Fibroblast of pulmonary artery (primary cell): ENCODE measurements around the gene TPPP.
"Not testable (repeated sequence)": the region's sequence is repeated elsewhere in the genome, so short reads cannot be mapped to it uniquely, and the experiment has no call there.

Experiments used
- DNase-seq: peaks from one replicate; pipeline ENCODE4 v3.0.0-alpha.2; 2010; ENCODE audit warnings: low read depth
- H3K4me3 ChIP-seq: replicated peaks from 2 replicates; pipeline ENCODE4 v1.5.1; 2011; ENCODE audit warnings: low read depth, mild to moderate bottlenecking, control low read depth, low read length, moderate library complexity
- CTCF ChIP-seq: IDR thresholded peaks from 2 replicates; pipeline ENCODE4 v1.5.1; 2011; ENCODE audit warnings: mild to moderate bottlenecking, control low read depth, low read length, inconsistent platforms; ENCODE audit errors: missing control alignments

The TPPP gene

DNA sequence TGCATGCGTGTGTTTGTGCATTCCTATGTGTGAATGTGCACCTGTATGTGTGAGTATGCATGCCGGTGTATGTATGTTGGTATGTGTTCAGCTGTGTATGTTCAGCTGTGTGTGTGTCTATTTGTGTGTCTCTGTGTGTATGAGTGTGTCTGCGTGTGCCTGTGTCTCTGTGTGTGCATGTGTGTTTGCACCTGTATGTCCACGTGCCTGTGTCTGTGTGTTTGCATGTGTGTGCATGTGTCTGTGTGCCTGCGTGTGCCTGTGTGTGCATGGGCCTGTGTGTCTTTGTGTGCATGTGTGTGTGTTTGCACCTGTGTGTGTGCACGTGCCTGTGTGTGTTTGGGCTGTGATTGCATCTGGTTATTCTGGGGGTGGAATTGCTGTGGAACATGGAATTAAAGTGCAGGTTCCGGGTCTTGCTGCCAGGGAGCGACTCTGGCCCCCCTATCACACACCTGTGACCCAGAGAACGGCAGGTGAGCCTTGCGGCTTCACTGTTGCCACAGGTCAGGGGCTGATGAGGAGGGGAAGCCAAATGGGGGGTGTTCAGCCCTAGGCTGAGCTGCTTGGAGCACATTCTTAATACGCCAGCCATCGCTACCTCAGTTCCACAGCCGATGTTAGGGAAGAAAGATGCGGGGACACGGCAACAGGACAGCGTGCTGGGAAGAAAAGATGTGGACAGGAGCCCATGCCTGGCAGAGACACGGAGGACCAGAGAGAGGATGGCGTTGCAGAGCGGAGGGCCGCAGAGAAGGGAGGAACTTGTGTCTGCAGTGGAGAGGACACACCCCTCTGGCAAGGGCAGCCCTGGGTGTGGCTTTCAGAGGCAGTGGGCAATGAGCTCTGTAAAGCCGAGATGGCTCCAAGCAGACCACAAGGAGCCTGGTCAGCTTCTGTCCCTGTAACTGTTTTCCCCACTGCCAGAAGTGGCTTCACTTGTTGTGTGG, 3.9 kb upstream of the TPPP start:
- H3K4me3 ChIP-seq, DNase-seq: not testable (repeated sequence)

GRCh38 chr5:696191-696590, 3.0 kb upstream of the TPPP start:
- not testable (repeated sequence) for DNase-seq, H3K4me3 ChIP-seq

DNA sequence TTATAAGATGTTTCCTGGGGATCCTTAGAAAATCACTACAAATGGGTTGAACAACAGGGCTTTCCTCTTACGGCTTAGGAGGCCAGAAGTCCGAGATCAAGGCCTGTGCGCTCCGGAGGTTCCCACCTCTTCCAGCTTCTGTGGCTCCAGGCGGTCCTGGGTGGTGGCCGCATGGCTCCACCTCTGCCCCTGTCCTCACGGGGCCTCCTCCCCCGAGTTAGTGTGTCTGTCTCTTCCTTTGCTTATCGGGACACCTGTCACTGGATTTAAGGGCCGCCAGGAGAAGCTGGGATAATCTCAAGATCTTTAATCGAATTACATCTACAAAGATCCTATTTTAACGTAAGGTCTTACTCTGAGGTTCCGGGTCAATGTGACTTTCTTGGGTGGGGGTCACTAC, 2.3 kb upstream of the TPPP start:
- DNase-seq, H3K4me3 ChIP-seq: not testable (repeated sequence)

GRCh38 chr5:694042-694431, 885 bp upstream of the TPPP start:
- not testable (repeated sequence) for H3K4me3 ChIP-seq, DNase-seq

GRCh38 chr5:692529-693041, 567 bp downstream of the TPPP start:
- not testable (repeated sequence) for H3K4me3 ChIP-seq, DNase-seq

DNA sequence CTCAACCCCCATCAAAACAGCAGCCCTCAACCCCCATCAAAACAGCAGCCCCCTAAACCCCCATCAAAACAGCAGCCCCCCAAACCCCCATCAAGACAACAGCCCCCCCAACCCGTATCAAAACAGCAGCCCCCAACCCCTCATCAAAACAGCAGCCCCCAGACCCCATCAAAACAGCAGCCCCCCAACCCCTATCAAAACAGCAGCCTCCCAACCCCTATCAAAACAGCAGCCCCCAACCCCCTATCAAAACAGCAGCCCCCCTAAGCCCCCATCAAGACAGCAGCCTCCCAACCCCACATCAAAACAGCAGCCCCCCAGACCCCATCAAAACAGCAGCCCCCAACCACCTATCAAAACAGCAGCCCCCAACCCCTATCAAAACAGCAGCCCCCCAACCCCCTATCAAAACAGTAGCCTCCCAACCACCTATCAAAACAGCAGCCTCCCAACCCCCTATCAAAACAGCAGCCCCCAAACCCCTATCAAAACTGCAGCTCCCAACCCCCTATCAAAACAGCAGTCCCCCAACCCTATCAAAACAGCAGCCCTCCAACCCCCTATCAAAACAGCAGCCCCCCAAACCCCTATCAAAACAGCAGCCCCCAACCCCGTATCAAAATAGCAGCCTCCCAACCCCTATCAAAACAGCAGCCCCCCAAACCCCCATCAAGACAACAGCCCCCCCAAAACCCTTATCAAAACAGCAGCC, 1.2 kb downstream of the TPPP start:
- TF ChIP-seq CTCF: no peak
- no peak overlapping the region for H3K4me3 ChIP-seq
- DNase-seq: no peak

DNA sequence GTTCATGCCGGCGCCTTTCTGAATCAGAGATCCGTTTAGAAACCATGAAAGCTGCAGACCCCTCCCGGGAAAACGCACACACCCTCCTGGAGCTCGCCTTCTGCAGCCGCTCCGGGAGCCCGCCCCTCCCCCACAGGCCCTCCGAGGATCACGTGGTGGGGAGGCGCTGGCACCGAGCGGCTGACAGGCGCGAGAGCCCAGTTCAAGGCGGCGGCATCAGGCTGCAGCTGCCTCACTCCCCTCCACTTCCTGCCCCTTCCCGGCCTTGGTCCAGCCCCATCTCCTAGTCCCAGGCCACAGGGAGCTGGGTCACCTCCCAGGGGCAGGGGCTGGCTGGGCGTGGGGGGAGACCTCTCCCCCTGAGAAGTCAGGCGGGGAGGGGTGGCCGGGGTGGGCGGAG, 2.1 kb downstream of the TPPP start:
- H3K4me3 ChIP-seq, DNase-seq: not testable (repeated sequence)

GRCh38 chr5:690293-690692, 2.9 kb downstream of the TPPP start:
- DNase-seq, H3K4me3 ChIP-seq: not testable (repeated sequence)

DNA sequence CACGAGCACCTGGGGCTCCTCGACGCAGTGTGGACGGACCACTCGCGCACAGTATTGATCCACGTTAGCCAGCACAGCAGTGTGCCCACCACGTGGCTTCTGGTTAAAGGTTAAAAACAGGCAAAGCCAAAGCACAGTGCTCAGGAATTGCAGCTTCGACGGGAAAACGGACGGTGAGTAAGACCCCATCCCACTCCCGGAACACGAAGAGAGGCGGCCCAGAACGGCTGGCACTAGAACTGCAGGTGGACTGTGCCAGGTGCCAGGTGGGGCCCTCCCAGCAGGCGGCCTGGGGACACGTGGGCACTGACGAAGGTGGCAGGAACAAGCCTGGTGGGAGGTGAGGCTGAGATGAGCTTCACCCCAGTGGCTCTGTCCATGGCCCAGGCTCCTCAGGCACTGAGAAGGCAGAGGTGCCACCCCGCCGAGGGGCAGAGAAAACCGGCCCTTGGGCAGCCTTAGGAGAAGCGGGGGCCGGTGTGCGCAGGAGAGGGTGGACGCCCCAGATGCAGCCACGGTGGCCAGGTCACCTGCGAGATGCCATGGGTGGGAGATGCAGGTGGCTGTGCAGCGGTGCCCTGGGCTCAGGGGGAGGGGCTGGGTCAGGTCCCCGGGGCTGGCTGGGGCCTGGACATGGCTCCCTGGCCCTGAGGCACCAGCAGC, 4.7 kb downstream of the TPPP start:
- DNase-seq, H3K4me3 ChIP-seq: not testable (repeated sequence)

DNA sequence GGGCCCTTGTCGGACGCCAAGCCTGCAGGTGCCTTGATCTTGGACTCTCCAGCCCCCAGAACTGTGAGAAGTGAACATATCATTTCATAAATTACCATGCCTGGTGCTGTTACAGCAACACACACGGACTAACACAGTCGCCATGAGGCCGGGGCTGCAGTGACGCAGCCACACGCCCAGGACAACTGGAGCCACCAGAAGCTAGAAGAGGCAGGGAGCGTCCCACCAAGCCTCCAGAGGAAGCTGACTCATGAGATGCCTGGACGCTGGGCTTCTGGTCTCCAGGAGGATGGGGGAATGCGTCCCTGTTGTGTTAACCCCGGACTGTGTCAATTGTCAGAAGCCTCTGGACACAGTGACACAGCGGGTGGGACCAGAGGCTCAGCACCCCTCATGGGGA, 6.2 kb downstream of the TPPP start:
- H3K4me3 ChIP-seq, DNase-seq: not testable (repeated sequence)

GRCh38 chr5:686172-686523, 7.0 kb downstream of the TPPP start:
- not testable (repeated sequence) for H3K4me3 ChIP-seq, DNase-seq

GRCh38 chr5:685262-686171, 7.6 kb downstream of the TPPP start:
- no peak for DNase-seq
- TF ChIP-seq CTCF: no peak
- no peak overlapping the region for H3K4me3 ChIP-seq
